Nephron progenitor cell (in vitro differentiated cells): Measurements from ENCODE around the gene SLC7A7.
A peak's percentile ranks its signal among the peaks of the same experiment; 100 is the strongest.
"Not testable (repeated sequence)": the region's sequence is repeated elsewhere in the genome, so short reads cannot be mapped to it uniquely, and the experiment has no call there.

Source experiments
- DNase-seq: peaks from one replicate; pipeline ENCODE4 v3.0.0; 2021
- H3K27ac Mint-ChIP-seq: 2 replicates; pipeline ENCODE4 v1.8.0; 2021; ENCODE audit warnings: mild to moderate bottlenecking, moderate library complexity, mixed read lengths
- H3K27me3 Mint-ChIP-seq: 2 replicates; pipeline ENCODE4 v1.8.0; 2021; ENCODE audit warnings: mild to moderate bottlenecking, low read depth, mixed read lengths; ENCODE audit not compliant: poor library complexity
- H3K36me3 Mint-ChIP-seq: 2 replicates; pipeline ENCODE4 v1.8.0; 2021; ENCODE audit warnings: low read depth, mixed read lengths
- H3K4me1 Mint-ChIP-seq: 2 replicates; pipeline ENCODE4 v1.8.0; 2021; ENCODE audit warnings: mixed read lengths
- H3K4me3 Mint-ChIP-seq: 2 replicates; pipeline ENCODE4 v1.8.0; 2021; ENCODE audit warnings: mild to moderate bottlenecking, moderate library complexity, mixed read lengths
- H3K9me3 Mint-ChIP-seq: 2 replicates; pipeline ENCODE4 v1.8.0; 2021; ENCODE audit warnings: mild to moderate bottlenecking, moderate library complexity, mixed read lengths
- CTCF ChIP-seq: fragments of 200-600 bp; sonication (generic); IDR thresholded peaks from 2 replicates; pipeline ENCODE4 v1.5.0; 2021; ENCODE audit warnings: antibody characterized with exemption

SLC7A7 gene

GRCh38 chr14:22852940-22853767 lies 37.9 kb upstream of the SLC7A7 start:
- TF ChIP-seq CTCF: peak; percentile 93
- Mint-ChIP-seq H3K4me3 (peak overlapping the region; percentile 79), H3K9me3 (peaks cover 4% of the 10 kb centered on the region), H3K36me3 (no peaks in the 10 kb centered on the region), H3K27me3 (no peaks in the 10 kb centered on the region), H3K27ac (peak overlapping the region; percentile 88), H3K4me1 (peaks cover 28% of the 10 kb centered on the region)
- DNase-seq: peak; percentile 95

GRCh38 chr14:22852599-22852939 lies 37.3 kb upstream of the SLC7A7 start:
- DNase-seq: no peak
- peaks cover 4% of the 10 kb centered on the region for H3K9me3 Mint-ChIP-seq
- H3K4me1 Mint-ChIP-seq: peaks cover 34% of the 10 kb centered on the region
- H3K27ac Mint-ChIP-seq: peak overlapping the region; percentile 88
- H3K4me3 Mint-ChIP-seq: peak overlapping the region; percentile 79
- no peak for TF ChIP-seq CTCF
- H3K27me3 Mint-ChIP-seq: no peaks in the 10 kb centered on the region
- no peaks in the 10 kb centered on the region for H3K36me3 Mint-ChIP-seq

GRCh38 chr14:22852178-22852577 lies 36.9 kb upstream of the SLC7A7 start:
- DNase-seq, H3K4me3 Mint-ChIP-seq, H3K27ac Mint-ChIP-seq, H3K36me3 Mint-ChIP-seq, H3K27me3 Mint-ChIP-seq, H3K9me3 Mint-ChIP-seq: not testable (repeated sequence)
- peaks cover 37% of the 10 kb centered on the region for H3K4me1 Mint-ChIP-seq

GRCh38 chr14:22850944-22851764 lies 35.9 kb upstream of the SLC7A7 start:
- peaks cover 45% of the 10 kb centered on the region for H3K4me1 Mint-ChIP-seq
- peaks cover 1% of the 10 kb centered on the region for H3K9me3 Mint-ChIP-seq
- H3K4me3 Mint-ChIP-seq: no peak overlapping the region
- H3K27me3 Mint-ChIP-seq: no peaks in the 10 kb centered on the region
- no peak for DNase-seq
- TF ChIP-seq CTCF: no peak
- H3K36me3 Mint-ChIP-seq: peaks cover 2% of the 10 kb centered on the region
- no peak overlapping the region for H3K27ac Mint-ChIP-seq

GRCh38 chr14:22849212-22849819 lies 34.1 kb upstream of the SLC7A7 start:
- H3K27me3 Mint-ChIP-seq: no peaks in the 10 kb centered on the region
- DNase-seq: no peak
- TF ChIP-seq CTCF: no peak
- H3K36me3 Mint-ChIP-seq: peaks cover 19% of the 10 kb centered on the region
- peaks cover 59% of the 10 kb centered on the region for H3K4me1 Mint-ChIP-seq
- H3K9me3 Mint-ChIP-seq: no peaks in the 10 kb centered on the region
- peak overlapping the region; percentile 99 for H3K27ac Mint-ChIP-seq
- H3K4me3 Mint-ChIP-seq: peak overlapping the region; percentile 47
